NCI-H774 (cell line): ENCODE measurements around the gene ZC3H8.

Source experiments
- DNase-seq: peaks from one replicate; lab custom pipeline; 2025; lab: John Stamatoyannopoulos, UW

Gene ZC3H8

GRCh38 chr2:112195167-112195766 is 59.6 kb downstream of the ZC3H8 start:
- DNase-seq, result no peak

DNA sequence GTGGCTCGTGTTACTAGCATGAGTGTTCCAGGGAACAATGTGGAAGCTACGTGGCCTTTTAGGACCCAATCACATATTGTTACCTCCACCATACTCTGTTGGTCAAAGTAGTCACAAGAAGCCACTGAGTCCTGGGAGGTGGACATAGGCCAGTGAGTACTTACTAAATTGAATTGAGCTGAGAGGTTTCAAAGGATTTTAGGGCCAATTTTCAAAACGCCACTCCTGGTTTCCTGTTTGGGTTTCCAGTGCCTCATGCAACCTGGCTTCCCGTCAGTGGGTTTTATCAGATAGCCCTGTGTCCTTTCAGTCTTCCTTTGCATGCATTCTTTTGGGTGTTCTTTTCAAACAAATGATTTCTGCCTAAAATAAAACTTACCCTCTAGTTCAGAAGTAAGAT is 60.4 kb downstream of the ZC3H8 start:
- no peak for DNase-seq

DNA sequence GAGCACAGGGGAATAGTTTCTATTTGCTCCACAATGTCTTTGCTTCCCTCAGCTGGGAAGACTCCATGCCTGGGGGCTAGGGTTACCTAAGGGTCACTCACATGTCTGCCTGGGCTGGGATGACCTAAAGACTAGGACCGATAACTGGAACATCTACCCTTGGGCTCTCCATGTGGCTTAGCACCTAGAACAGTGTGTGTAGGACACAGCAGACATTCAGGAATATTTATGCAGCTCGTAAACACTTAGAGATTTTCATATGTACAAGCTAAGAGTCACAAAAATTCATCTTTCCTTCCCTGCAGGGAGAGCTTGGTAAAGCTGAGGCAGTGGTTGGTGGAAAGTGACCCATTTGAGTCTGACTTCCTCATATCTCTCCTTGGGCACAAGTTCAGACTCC is 60.8 kb downstream of the ZC3H8 start:
- DNase-seq, result no peak

GRCh38 chr2:112189001-112189556 is 65.8 kb downstream of the ZC3H8 start:
- DNase-seq, result no peak

DNA sequence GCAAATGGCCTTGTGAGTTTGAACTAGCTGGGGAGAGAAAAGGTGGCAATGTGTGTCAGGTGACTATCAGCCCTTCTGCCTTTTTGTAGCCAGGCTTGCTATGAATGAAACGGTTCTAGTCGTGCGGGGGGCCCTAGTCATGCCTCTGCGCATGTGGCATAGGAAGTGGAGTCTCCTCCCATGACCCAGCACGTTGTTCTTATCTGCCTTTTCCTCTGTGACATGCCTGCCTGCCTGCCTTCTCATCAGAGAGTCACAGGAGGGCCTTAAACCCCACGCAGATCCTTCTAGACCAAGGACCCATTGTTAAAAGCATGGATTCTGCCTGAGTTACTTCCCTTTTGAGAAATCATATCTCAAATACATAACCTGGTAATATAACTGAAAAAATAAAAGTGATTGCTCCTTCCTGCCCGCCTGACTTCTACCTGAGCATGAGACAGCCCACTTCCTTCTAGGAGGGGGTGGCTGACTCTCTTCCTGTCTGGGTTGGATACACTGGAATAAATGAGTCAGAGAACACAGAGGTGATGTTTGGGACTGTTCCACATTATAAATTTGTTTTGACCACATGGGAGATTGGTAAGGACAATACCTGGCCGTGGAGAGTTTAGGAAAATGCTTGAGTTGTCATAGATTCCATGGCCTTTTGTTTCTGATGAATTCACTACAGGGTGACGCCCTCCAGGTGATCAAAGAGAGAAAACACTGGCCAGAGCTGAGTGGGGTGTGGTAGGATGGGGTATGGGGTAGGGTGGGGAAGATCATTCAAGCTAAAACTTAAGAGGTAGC is 66.8 kb downstream of the ZC3H8 start:
- DNase-seq, result no peak

DNA sequence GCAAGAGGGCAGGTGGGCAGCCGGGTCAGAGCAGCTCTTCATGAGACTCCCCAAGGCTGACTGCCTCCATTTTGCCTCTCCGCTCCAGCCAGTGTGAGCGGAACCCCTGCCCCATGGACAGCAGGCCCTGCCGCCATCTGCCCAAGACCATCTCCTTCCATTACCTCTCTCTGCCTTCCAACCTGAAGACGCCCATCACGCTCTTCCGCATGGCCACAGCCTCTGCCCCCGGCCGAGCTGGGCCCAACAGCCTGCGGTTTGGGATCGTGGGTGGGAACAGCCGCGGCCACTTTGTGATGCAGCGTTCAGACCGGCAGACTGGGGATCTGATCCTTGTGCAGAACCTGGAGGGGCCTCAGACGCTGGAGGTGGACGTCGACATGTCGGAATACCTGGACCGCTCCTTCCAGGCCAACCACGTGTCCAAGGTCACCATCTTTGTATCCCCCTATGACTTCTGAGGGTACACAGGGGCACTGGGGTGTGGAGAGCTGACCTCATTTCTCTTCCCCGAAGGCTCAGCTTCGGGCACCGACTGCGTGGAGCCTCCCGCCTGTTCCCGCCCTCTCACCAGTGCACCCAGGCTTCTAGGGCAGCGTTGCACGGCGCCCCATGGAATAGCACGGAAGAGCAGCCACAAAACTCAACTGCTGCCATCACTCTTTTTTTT is 67.7 kb downstream of the ZC3H8 start:
- DNase-seq, result no peak

GRCh38 chr2:112185131-112185530 is 69.7 kb downstream of the ZC3H8 start:
- no peak for DNase-seq

DNA sequence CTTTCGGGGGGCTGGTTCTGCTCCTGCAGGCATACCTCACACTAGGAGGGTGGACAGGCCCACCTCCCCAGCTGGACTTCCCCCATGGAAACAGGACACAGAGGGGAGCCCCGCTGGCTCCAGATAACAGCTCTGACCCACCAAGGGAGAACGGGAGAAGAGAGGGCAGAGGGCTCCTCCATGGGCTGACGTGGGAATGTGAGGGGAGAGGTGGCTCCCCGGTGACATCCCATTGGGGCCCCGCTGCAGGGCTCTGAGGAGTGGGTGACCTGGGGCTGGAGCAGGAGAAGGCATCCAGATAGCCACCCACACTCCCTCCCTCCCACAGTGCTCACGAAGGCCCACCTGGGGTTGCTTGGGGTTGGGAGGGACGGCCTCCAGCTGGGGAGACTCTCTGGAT is 70.7 kb downstream of the ZC3H8 start:
- DNase-seq, result no peak

GRCh38 chr2:112183327-112184025 is 71.4 kb downstream of the ZC3H8 start:
- DNase-seq, result no peak

- DNase-seq, result peak; percentile 85
These were observed 72.2 kb downstream of the ZC3H8 start for GRCh38 chr2:112182581-112183034.

DNA sequence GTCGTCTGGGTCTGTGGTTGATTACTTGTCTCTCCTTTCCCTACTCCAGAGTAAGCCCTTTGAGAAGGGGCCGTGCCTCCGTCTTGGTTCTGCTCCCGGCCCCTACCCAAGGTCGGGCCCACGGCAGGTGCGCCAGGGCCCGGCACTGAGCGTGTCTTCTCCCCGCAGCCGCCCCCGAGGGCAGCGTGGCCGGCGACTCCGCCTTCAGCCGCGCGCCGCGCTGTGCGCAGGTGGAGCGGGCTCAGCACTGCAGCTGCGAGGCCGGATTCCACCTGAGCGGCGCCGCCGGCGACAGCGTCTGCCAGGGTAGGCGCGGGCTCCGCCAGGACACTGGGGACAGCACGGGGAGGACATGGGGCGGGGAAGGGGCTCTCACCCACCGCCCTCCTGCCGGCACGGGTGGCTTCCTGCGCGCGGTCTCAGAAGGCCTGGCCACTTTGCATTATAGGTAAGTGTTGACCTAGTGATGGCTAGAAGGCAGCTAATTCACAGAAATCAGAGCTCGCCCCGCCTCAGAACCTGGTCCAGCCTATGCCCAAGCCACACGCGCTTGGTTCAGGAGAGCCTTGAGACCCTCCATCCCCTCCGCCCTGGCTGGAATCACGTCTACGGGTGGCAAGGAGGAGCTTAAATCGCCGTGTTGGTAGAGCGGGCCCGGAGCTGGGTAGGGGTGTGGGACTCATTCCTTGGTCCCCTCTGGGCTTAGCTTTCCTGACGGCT is 73.1 kb downstream of the ZC3H8 start:
- DNase-seq, result peak; percentile 58

- no peak for DNase-seq
These were observed 78.8 kb downstream of the ZC3H8 start for GRCh38 chr2:112175958-112176573.

DNA sequence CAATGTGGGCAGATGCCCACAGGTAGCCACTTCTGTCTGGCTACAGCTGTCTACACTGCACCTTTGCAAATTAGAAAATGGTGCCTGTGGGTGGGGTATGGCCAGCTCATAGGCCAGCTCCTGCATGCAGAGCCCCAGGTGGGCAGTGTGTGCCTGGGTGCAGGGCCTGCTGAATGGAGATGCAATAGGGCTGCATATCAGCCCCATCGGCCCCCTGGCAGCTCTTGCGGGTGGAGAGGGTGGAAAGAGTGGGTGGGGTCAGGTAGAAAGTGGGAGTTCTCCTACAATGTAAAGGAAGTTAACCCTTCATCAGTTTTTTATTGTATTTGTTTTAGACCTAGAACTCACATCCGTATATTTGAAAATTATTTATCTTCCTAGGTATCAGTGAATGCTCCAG is 79.5 kb downstream of the ZC3H8 start:
- DNase-seq, result no peak

DNA sequence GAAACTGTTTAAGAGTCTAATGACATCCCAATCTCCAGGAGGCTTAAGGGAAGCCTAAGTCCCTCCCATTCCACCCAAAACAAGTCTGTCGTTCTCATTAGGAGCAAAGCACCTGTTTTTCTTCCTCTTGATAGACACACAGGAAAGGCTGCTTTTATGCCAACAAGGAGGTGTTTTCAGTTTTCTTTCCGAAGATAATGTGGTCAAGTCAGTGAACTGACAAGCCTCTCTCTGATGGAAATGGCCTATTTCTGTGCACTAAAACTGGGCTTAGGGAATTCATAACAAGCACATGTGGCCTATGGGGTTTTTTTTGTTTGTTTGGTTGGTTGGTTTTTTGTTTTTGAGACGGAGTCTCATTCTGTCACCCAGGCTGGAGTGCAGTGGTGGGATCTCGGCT is 80.5 kb downstream of the ZC3H8 start:
- DNase-seq, result no peak

DNA sequence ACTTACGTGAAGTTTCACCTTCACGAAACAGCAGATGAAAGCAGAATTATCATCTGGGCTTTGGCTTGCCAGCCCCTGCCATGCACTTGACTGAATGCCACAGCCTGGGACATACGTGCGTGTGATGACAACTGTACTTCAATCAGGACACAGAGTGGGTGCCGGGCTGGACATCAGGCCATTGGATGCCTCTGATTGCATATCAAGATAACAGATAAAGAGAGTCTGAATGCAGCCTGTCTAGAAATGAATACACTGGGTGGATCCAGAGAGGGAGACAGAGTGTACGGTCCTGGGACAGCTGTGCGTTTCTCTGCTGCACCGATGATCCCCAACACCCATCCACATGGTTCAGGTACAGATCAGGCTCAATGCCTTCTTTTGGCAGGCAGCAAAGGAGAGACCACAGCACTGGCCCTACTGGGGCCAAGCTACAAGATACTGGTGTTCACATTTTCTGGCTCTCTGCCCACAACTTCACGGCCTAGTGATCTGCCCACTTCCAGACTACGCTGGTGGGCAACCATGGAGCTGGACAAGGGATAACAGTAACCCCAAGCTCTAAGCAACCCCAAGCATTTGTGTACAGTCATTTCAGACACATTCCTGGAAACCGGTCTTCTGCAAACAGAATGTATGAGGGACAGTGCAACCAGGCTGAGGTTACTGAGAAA is 81.1 kb downstream of the ZC3H8 start:
- DNase-seq, result no peak

- DNase-seq, result no peak
These were observed 84.3 kb downstream of the ZC3H8 start for GRCh38 chr2:112170495-112170894.

DNA sequence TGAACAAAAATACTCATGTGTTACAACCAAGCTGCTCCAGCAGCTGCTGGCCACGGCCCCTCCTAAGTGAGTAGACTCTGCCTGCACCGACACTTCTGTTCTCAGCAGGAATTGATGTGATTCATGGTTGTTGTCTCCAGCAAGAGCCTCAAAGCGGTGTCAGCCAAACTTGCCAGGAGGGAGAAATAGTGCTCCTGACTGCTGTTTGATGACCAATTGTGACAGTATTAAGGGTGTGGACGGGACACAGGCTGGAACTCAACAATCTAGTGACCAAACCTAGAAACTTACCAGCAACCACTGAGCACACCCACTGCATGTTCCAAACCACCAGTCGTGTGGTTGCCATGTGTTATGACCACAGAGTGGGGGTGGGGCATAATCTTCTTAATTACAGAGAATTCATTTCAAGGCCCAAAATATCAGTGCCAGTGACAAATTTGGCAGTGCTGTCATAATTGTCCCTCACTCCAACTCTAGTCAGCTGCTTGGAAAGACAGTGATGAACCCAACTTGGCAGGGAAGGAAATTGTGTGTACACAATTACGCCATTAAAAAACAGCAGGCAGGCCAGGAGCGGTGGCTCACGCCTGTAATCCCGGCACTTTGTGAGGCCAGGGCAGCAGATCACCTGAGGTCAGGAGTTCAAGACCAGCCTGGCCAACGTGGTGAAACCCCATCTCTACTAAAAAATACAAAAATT is 86.3 kb downstream of the ZC3H8 start:
- no peak for DNase-seq

GRCh38 chr2:112166806-112167499 is 87.9 kb downstream of the ZC3H8 start:
- DNase-seq, result no peak

DNA sequence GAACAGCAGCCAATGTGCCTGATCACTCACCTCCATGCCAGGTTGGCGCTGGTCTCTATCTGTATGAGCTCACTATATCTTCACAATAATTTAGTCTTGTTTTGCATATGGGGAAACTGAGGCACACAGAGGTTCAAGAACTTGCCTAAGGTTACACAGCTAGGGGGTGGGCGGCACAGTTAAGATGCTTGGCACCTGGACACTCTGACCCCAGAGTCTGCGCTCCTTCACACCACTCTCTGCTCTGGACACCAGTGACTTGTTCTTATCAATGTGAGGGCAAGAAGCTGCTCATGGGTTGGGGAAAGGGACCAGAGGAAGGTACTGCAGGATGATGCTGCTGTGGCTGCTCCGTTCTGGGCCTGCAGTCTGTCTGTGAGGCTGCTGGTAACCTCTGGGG is 89.5 kb downstream of the ZC3H8 start:
- no peak for DNase-seq
